ENCODE results near the gene TMEM144.
"Not testable (repeated sequence)": the region's sequence is repeated elsewhere in the genome, so short reads cannot be mapped to it uniquely, and the experiment has no call there.

Gene TMEM144

DNA sequence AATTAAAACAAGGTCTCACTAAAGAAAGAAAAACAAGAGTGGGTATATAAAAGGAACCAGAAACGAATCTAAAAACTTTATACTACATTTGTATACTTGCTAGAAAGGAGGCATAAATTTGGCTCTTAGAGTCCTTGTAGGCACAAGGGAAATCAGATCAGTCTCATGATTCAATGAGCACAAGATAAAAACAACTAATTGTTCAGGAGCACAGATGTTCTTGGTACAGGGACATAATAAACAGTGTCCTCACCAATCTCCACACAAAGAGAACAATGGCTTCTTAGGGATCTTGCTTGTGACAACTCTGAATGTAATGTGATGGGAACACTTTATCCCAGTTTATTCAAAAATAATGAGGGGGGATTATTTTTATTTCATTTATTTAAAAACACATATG, 28.3 kb downstream of the TMEM144 start:
- no peak for DNase-seq

DNA sequence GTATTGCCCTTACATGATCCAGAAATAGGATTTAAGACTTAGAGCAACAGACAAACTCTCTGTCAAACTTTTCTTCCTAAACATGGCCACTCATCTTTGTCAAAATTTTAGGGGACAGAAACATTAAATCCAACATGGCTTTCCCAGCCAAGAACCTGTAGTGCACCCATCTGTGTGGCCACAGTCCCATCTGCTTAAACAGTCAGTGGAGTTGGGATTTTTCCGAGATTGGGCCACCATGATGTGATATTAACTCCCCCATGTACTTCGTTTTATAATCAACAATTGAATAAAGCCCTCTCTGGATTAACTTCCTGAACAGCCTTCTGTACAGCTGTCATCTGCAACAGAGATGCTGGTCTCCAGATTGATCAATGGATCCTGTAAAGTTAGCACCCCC, 28.9 kb downstream of the TMEM144 start:
- DNase-seq, result no peak

DNA sequence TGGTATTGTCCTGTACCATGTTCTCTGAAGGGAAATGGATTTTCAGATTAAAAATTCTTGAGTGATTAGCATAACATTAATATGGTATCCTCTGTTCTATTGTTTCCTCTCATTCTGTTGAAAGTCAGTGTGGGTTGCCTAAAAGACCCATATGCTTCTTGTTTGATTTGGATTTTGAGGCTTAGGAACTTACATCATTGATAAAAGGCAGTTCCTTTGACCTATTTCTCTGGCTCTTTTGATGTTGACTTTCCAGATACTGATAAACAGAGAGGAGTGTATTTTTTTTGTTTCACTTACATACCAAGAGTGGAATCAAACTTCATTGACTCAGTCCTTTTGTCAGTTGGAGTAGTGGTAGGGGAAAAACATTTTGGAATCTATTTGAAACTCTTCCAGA, 32.8 kb downstream of the TMEM144 start:
- no peak for DNase-seq

DNA sequence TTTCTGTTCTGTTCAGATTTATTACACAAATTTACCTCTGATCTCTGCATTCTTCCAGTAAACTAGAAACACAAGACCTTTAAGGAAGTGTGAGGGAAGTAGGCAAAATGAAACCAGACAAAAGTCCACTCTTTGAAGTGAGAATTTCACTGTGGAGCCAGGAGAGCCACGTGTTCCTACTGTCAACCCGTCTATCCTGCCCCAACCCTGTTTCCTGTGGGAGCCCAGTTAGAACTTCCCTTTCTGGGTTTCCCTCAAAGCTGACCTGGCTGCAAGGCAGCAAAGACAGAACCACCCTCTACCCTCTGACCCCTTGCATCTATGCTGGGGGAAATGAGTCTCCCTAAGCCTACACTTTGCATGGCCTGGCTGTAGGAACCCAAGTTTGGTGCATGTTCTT, 40.0 kb downstream of the TMEM144 start:
- DNase-seq, result peak; percentile 58 to 78 (median 74)

DNA sequence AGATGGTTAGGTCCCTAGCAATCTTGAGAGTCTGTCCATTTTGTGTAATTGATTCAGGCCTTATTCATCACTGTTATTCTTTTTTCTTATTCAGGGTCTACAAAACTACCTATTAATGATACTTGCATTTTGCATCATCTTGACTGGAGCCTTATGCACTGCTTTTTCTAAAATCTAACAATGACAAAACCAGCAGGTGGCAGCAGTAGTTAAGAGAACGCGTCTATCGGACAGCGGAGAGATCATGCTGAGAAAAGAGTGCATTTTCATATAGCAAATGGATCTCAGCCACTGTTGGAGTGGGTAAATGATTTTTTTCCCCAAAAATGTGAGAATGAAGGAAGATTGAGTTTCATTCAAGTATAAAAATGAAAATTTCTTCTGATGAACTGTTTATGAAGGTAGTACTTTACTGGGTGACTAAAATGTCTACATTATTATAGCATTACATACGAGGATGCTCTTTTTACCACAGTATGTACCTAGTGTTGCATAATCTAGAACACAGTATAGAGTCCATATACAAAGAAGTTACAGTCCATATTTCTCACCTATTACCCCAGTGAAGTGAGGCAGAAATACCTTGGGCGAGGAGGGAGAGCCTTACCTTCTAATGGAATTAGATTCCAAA, 43.2 kb downstream of the TMEM144 start:
- DNase-seq, result peak; percentile 68 to 79 (median 69)

DNA sequence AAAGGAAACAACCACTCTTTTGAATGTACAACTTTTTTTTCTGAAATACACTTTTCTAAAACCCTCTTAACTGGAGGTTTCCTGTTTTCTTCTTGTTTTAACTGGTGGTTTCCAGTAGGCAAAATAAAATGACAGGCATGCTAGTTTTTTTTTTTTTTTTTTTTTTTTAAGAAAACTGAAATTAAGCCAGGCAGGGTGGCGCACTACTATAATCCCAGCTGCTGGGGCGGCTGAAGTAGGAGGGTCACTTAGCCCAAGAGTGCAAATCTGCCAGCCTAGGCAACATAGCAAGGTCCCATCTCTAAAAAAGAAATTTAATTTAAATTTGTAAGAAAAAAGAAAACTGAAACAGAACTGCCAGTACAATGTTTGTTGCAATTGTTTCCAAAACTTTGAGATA, 44.0 kb downstream of the TMEM144 start:
- DNase-seq, result no peak

DNA sequence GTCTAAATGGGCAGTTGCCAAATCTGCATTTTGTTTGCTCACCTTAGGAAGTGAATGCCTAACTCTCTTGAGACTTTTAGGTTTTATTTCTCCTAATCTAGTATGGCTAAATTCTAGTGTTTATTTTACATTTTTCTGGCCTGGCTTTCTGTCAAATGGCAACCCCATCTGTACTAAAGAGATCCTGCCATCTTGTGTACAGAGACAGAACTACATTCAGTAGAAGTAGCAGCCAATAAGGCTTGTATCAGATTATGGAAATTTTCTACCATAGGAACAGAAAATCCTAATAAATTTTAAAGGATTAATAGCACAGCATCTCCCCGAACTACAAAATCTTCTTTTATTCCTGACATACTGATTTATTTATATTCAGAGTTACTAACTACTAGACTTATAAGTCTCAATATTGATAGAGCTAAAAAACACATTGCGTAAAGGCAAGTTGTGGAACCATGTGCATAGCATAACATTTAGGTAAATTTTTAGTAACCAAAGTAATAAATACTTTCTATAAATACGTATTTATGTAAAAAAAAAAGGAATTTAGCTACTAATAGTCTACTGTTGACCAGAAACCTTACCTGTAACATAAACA, 45.5 kb downstream of the TMEM144 start:
- DNase-seq, result peak; percentile 34 to 73 (median 52)

DNA sequence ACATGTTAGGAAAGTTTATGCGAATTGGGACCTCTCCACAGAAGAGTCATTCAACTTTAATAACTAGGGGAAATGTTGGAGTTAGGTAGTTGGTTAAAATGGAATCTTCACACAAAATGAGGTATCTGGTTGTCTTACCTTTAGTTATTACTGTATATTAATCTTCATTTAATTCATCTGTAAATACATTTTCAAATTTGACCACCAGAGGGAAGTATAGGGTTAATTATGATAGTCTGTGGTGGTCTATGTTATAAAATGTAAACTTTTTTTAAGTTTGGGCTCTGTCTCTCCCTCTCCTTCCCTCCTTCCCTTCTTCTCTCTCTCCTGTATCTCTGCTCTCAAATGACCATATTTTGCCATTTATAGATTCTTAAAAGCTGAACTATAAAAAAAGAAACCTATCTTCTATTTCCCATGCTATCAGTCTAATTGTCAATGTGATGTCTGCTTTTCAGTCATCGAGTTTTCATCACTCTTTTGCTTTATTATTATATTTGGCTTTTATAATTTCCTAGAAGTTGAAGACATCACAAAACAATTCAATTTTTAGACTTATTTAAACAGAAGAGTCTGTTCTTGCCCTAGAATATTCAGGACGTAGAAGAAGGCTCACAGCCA, 49.8 kb downstream of the TMEM144 start:
- peak in 2 of 4 experiments; percentile 16 to 33 for DNase-seq

DNA sequence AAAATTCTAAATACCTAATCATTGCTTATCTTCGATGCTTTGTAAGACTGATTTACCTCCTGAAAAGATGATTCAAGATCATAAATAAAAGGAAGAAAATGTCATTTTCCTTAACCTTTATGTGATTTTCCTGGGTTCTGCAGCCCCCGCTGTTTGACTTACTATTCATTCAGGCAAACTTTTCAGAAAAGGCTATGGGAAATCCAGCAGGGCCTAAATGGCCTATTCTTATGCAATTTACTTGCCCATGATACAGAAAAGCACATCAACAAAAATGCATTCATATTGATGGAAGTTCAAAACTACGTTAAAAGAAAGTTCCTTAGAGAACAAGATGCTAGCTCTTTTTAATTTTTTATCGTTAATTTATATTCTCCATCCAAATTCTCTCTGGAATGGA, 51.2 kb downstream of the TMEM144 start:
- no peak for DNase-seq

DNA sequence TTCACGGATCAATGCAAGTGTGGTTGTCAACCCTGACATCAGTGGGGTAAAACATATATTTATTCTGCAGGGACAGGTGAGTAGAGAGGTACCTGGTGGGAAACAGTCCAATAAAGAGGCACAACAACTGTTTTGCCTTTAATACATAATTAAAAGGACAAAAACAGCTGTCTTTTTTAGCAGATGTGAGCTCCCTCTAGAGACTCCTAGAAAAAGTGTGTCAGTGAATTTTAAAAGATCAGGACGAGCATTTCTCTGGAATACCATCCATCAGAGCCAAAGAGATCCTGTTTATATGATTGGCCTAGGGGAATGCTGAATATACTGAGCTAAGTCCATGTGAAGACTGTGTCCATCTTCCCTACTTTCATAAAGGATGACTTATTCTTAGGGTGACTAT, 58.3 kb downstream of the TMEM144 start:
- DNase-seq, result no peak

DNA sequence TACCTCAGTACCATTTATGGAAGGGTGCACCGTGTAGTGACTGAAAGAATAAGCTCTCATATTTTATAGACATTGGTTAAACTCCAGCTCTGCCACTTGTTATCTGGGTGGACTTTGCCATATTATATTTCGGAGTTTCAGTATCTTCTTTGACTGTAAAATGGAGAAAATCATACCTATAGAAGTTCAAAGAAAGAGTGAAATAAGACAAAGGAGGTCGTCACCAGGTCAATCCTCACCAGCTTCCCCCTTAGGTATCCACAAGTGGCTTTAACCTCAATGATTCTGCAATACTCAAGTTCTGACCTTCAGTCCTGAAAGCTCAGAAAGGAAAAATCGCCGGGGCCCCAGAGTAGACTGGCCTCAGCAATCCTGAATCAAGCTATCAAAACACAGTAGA, 64.3 kb downstream of the TMEM144 start:
- DNase-seq, result no peak

DNA sequence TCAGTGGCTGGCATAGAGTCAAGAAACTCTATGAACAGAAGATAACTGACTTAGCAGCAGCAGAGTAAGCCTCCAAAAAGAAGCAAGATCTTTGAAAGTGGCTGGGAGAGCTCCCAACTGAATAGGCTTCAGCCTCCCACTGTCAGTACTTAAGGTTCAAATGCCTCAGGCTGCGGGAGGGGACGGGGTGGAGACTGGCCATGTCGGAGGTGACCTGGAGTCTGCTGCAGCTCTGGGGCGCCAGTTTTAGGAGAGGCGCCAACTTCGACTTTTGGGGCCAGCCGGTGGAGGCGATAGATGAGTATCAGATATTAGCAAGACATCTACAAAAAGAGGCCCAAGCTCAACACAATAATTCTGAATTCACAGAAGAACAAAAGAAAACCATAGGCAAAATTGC, 67.3 kb downstream of the TMEM144 start:
- no peak for DNase-seq

DNA sequence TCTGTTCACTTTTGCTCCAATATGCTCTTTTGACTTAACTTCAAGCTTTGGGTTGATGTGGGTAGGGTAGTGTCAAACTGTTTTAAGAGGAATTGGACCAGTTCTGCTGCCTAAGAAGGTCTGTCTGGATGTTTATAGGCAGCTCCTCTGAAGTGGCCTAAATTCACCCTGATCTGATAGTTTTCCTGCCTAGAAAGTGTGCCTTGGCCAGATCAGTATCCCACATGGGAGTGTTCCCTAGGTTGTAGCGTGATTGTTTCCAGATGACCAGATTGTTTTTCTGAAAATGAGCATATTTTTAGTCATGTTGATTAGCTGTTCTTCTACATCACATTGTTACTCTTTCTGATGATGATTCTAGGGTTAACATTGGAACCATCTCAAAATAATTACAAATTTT, 68.8 kb downstream of the TMEM144 start:
- not testable (repeated sequence) for DNase-seq

DNA sequence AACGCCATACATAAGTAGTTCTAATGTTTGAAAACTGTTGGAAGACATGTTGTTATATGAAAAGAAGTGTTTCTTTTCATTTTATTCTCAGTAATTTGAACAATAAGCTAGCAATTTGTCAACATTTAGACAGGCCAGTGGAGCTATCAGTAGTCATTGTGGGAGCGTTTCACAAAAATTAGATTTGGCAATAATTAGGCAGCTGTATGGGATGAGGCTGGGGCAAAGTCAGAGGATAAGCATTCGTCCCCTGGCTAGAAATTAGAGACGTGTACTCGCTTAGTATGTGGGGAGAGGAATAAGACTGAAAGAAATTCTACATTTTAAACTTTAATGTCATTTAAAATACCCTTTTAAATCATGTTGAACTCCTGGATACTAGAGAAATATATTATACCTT, 70.6 kb downstream of the TMEM144 start:
- no peak for DNase-seq

DNA sequence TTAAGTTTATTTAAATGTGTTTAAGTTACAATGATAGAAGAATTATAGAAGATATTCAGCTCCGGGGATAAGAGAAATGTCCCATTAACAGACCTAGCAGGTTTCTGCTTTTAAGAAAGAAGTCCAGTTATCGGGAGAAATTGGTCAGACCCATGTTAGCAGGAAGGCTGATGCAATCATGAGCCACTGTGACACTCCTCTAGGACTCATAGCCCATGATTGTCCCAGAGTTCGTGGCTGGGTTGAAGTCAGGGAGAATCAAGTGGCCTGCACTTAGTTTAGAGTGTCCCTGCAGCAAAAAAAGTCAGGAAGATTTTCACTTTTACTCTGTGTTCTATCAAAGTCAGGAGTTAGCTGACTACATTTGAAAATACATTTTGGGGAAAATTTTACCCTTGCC, 72.0 kb downstream of the TMEM144 start:
- DNase-seq, result peak in 2 of 4 experiments; percentile 1 to 2

DNA sequence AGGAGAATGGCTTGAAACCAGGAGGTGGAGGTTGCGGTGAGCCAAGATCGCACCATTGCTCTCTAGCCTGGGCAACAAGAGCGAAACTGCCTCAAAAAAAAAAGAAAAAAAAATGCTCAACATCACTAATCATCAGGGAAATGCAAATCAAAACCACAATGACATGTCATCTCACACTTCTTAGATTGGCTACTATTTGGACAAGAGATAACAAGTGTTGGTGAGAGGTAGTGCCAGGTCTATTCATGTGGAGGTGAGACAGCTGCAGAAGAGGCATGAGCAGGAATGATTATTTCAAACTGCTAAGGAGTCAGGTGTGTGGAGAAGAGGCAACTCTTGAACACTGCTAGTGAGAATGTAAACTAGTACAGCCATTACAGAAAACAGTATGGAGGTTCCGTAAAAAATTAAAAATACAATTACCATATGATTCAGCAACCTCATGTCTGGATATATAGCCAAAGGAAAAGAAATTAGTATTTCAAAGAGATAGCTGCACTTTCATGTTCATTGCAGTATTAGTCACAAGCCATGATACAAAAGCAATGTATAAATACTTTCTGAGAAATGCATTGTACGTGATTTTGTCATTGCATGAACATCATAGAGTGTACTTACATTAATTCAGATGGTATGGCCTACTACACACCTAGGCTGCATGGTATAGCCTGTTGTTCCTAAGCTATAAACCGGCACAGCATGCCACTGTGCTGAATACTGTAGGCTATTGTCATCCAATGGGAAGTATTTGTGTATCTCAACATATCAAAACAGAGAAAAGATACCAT, 75.3 kb downstream of the TMEM144 start:
- no peak for DNase-seq

DNA sequence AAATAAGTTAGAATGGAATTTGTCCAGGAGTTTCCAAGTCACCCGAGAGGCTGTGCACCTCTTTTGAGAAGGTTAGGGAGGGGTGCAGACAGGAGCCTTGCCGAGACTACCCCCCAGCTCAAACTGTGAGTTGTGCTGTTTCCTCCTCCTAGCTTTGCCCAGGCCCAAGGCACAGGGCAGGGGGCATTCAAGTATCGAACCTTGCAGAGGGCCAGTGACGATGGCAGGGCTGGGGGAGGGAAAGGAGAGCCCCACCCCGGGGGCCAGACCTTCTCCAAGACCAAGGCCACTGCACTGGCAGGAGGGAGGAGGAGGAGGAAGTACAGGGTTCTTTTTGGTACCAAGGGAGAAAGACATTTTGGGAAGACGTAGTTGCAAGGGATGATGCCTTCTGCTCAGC, 80.6 kb downstream of the TMEM144 start:
- DNase-seq, result no peak

DNA sequence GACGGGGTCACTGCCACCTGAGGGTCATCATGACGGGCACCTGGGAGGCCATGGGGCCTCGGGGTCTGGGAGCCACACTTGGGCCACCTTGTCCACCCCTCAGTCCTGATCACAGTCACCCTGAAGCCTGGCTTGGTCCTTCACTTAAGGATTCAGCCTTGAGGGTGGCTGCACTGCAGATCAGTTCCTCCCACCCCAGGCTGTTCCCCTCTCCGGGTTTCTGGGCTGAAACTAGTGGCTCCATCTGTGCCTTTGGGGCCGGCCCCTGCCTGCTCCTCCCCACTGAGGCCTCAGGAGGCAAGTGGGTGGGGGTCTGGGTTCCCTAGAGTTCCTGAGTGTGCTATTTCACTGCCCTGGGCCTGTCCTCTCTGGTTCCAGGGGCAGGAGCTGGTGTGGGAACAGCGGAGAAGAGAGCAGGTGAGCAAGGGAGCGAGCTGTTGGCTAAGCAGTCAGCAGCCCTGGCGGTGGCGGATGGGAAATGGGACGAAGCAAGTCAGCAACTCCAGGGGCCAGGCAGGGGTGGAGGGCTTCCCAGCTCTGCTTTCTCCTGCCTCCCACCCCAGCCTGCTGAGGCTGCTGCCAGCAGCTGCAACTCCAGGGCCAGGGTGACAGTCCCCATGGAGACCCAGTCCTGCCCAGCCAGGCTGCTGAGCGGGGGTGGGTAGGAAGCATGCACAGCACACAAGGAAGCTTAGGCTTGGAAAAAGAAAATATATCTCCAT, 81.2 kb downstream of the TMEM144 start:
- DNase-seq, result no peak

DNA sequence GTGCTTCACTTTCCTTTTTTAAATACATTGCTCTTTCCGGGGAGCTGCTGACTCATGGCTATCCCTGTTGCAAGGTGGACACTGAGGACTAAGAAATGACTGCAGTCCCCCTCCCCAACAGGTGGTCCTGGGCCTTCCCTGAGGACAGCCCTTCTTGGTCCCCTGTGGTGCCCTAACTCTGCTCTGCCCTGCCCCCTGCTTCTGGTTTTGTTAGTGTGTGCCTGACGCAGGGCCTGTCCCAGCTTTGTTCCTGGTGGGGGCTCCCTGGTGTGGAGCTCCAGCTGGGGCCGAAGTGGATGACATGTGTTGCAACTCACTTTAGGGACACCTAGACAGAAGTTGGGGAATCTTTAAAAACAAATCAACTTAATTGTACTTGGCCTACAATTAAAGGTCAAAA, 81.9 kb downstream of the TMEM144 start:
- DNase-seq, result no peak

DNA sequence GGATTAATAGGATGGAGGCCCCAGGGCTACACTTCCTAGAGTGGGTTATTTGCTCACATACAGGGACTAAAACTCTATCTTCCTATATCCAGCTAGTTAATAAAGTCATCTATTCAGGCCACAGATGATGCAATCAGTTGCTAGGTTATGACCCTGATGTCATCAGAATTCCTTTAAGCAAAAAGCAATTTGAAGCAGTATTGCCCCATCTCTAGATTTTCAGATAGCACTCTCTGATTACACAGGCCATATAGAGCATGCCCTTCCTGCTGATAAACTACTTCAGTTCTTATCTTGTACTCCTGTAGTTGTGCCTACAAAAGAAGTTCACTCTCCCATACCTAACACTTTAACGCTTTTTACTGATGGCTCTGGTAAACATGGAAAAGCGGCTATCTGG, 84.8 kb downstream of the TMEM144 start:
- peak in 2 of 4 experiments; percentile 3 to 4 for DNase-seq

DNA sequence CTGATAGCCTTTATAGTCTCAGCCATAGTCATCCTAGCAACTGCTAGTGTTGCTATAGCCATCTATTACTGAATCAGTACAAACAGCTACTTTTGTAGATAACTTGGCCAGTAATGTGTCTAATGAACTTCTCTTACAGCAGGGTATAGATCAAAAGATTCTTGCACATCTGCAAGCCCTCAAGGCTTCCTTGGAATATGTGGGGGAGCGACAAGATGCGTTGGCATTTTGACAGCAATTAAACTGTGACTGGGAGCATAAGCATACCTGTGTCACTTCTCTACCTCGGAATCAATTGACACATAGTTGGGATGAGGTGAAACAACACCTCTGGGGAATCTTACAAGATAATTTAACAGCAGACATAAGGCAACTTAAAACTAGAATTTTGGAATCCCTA, 87.6 kb downstream of the TMEM144 start:
- no peak for DNase-seq

DNA sequence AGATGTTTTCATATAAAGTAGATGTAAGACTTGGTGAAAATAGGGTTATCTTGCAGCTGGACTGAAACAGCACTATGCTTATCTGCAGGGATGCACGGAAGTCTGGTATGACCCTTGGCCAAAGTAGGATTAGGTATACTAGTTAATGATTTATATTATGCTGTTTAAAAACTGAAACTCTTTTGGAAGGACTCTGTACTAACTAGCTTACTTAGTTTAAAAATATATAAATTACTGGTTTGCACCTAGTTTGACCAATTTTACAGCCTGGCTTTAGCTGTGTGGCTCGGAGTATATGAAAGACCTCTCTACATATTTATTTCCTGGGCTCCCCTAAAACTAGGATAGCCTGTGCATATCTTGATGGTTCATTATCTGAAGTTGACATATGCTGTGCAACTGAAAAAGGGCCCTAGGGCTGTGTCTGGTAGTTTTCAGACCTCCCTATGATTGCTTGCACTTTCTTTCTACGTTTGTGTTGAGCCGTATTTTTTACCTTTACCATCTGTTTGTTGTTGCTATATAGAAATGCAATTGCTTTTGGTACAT, 89.2 kb downstream of the TMEM144 start:
- no peak for DNase-seq

DNA sequence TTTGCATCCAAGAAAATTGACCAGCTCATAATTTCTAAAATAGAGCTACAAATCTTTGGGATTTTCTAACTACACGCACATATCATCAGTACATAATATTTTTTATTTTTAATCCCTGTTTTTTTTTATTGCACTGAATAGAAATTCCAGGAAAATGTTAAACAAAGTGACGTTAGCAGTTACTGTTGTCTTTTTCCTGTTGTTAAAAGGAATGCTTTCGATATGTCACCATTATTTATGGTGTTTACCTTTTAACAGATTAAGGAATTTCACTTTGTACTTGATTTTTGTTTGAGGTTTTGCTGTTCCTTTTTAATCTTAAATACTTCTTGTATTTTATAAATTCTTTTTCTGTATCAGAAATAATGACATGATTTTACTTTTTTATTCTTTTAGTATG, 89.7 kb downstream of the TMEM144 start:
- DNase-seq, result no peak
